Retinal pigment epithelial cell (primary cell): Measurements from ENCODE around the gene DPY19L3.

Experiments used
- DNase-seq: peaks from one replicate; pipeline ENCODE4 v3.0.0-alpha.2; 2010; ENCODE audit warnings: low read depth
- H3K4me3 ChIP-seq: 2 replicates; pipeline ENCODE4 v1.5.1; 2011; ENCODE audit warnings: mild to moderate bottlenecking, low read length, control low read depth, moderate library complexity
- CTCF ChIP-seq: conservative IDR thresholded peaks from 2 replicates; pipeline ENCODE4 v1.5.1; 2011; ENCODE audit warnings: low read depth, low read length, control low read depth, inconsistent platforms

The DPY19L3 gene

GRCh38 chr19:32460476-32460875, 54.9 kb downstream of the DPY19L3 start:
- peak; percentile 41 for DNase-seq
- H3K4me3 ChIP-seq: no peak overlapping the region
- no peak for TF ChIP-seq CTCF

- peak; percentile 36 for TF ChIP-seq CTCF
- DNase-seq: no peak
- no peak overlapping the region for H3K4me3 ChIP-seq
Measured at GRCh38 chr19:32464279-32464678, 58.7 kb downstream of the DPY19L3 start.

- no peak overlapping the region for H3K4me3 ChIP-seq
- TF ChIP-seq CTCF: no peak
- DNase-seq: no peak
Measured at GRCh38 chr19:32465176-32465575, 59.6 kb downstream of the DPY19L3 start.

GRCh38 chr19:32469795-32470194, 64.2 kb downstream of the DPY19L3 start:
- no peak overlapping the region for H3K4me3 ChIP-seq
- TF ChIP-seq CTCF: no peak
- no peak for DNase-seq

GRCh38 chr19:32471095-32471494, 65.5 kb downstream of the DPY19L3 start:
- DNase-seq: no peak
- H3K4me3 ChIP-seq: no peak overlapping the region
- no peak for TF ChIP-seq CTCF

GRCh38 chr19:32471811-32472210, 66.2 kb downstream of the DPY19L3 start:
- no peak overlapping the region for H3K4me3 ChIP-seq
- DNase-seq: no peak
- no peak for TF ChIP-seq CTCF

GRCh38 chr19:32475141-32476031, 69.8 kb downstream of the DPY19L3 start:
- no peak for DNase-seq
- H3K4me3 ChIP-seq: no peak overlapping the region
- TF ChIP-seq CTCF: no peak
